ENCODE data around the gene ASPRV1.

DNA sequence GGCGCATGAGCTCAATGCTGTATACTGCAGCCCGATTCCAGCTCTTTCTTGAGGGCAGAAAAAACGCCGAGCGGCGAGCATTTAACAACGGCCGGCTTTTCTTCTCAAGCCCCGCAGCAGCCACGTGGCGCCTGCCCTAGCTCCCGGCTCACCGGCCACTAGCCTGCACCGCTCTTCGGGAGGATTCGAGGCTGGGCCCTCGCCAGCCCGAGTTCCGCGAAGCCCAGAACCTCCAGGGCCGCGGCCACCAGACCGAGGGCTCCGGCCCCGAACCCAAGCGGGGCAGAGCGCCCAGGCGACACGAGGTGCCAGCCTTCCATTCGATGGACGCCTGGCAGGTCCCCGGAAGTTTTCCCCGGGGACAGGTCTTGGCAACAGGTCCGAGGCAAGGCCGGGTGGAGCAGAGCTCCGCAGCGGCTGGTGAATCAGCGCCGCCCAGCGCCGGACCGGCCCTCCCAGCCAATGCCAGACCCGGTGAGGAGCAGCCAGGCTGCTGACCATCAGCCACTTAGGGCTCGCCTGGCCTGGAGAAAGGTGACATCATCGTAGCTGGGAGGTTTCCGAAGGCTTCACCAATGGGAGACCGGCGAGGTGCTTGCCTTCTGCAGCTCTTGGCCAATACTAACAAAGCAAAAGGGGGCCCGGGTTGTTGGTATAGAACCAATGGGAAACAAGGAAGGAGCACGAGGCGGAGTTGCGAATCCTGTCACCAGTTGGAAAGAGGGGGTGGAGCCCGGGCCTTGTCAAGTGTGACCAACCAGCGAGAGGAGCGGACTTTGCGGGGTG lies 47.1 kb downstream of the ASPRV1 start:
- TF ChIP-seq, protein P1, sequence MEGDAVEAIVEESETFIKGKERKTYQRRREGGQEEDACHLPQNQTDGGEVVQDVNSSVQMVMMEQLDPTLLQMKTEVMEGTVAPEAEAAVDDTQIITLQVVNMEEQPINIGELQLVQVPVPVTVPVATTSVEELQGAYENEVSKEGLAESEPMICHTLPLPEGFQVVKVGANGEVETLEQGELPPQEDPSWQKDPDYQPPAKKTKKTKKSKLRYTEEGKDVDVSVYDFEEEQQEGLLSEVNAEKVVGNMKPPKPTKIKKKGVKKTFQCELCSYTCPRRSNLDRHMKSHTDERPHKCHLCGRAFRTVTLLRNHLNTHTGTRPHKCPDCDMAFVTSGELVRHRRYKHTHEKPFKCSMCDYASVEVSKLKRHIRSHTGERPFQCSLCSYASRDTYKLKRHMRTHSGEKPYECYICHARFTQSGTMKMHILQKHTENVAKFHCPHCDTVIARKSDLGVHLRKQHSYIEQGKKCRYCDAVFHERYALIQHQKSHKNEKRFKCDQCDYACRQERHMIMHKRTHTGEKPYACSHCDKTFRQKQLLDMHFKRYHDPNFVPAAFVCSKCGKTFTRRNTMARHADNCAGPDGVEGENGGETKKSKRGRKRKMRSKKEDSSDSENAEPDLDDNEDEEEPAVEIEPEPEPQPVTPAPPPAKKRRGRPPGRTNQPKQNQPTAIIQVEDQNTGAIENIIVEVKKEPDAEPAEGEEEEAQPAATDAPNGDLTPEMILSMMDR (IDR thresholded peaks at IDR 0.05): no peak; the same call in 1 of the 2 replicates
- TF ChIP-seq, protein P2, sequence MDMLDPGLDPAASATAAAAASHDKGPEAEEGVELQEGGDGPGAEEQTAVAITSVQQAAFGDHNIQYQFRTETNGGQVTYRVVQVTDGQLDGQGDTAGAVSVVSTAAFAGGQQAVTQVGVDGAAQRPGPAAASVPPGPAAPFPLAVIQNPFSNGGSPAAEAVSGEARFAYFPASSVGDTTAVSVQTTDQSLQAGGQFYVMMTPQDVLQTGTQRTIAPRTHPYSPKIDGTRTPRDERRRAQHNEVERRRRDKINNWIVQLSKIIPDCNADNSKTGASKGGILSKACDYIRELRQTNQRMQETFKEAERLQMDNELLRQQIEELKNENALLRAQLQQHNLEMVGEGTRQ (IDR thresholded peaks at IDR 0.05; ENCODE audit: borderline replicate concordance, low read depth, low read length): no peak
- TF ChIP-seq, protein P3, sequence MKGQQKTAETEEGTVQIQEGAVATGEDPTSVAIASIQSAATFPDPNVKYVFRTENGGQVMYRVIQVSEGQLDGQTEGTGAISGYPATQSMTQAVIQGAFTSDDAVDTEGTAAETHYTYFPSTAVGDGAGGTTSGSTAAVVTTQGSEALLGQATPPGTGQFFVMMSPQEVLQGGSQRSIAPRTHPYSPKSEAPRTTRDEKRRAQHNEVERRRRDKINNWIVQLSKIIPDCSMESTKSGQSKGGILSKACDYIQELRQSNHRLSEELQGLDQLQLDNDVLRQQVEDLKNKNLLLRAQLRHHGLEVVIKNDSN (IDR thresholded peaks at IDR 0.05; ENCODE audit: borderline replicate concordance, low read depth): 0 out of 2 replicates have a peak, but pooled peaks have one; percentile 4
- TF ChIP-seq GABPA (IDR thresholded peaks at IDR 0.05; ENCODE audit: low read depth) (no peak; the same call in 1 of the 2 replicates), POLR2AphosphoS5 (IDR thresholded peaks at IDR 0.05; ENCODE audit: low read depth, low read length) (peak; percentile 90), EZH2phosphoT487 (IDR thresholded peaks at IDR 0.05; ENCODE audit: borderline replicate concordance, low read depth) (no peak), CHD2 (IDR thresholded peaks at IDR 0.05; ENCODE audit: low read length, partially characterized antibody) (peak; percentile 73), RCOR1 (IDR thresholded peaks at IDR 0.05; ENCODE audit: low read length) (0 out of 2 replicates have a peak, but pooled peaks have one; percentile 2), EP300 (IDR thresholded peaks at IDR 0.05; ENCODE audit: borderline replicate concordance in 1 of 2, low read depth in 1 of 2, low read length in 1 of 2) (no peak), TEAD4 (IDR thresholded peaks at IDR 0.05; ENCODE audit: borderline replicate concordance, insufficient read depth) (no peak), SMC3 (IDR thresholded peaks at IDR 0.05; ENCODE audit: low read depth, low read length) (peak; percentile 9; the same call in 1 of the 2 replicates), MEF2A (IDR thresholded peaks at IDR 0.05; ENCODE audit: borderline replicate concordance, low read depth) (no peak), YY1 (IDR thresholded peaks at IDR 0.05; ENCODE audit: low read depth) (peak; percentile 52; the same call in 1 of the 2 replicates)
- TF ChIP-seq, protein P4, sequence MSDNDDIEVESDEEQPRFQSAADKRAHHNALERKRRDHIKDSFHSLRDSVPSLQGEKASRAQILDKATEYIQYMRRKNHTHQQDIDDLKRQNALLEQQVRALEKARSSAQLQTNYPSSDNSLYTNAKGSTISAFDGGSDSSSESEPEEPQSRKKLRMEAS (IDR thresholded peaks at IDR 0.05; ENCODE audit: low read depth): peak; percentile 86
